Esophagus muscularis mucosa (tissue), 4 donors: Measurements from ENCODE around the gene PIP4P1. TPM values are rescaled to one million over a fixed set of nuclear protein-coding genes. Genes with fewer than 3 reads are reported as not detected.

Experiments used
- DNase-seq: peaks from one replicate; pipeline ENCODE4 v3.0.0-alpha.2; 2017; ENCODE audit errors: extremely low spot score
- H3K27ac ChIP-seq, 4 donors: fragments of 200-600 bp; sonication (generic); replicated peaks in 1 of 4; 1 replicate in 3 of 4; 2 replicates in 1 of 4; pipeline ENCODE4 v1.5.1; 2016 to 2019; ENCODE audit warnings: mild to moderate bottlenecking in 1 of 4
- H3K27me3 ChIP-seq, 4 donors: fragments of 200-600 bp; sonication (generic); one replicate each; pipeline versions ENCODE4 v1.5.1 to v1.6.0; 2016 to 2019
- H3K36me3 ChIP-seq, 4 donors: fragments of 200-600 bp; sonication (generic); one replicate each; pipeline ENCODE4 v1.5.1; 2016 to 2019
- H3K4me1 ChIP-seq, 4 donors: fragments of 200-600 bp; sonication (generic); one replicate each; pipeline ENCODE4 v1.5.1; 2016 to 2019
- H3K4me3 ChIP-seq, 4 donors: fragments of 200-600 bp; sonication (generic); 1 replicate in 2 of 4; 2 replicates in 2 of 4; pipeline ENCODE4 v1.5.1; 2016 to 2019; ENCODE audit warnings: mild to moderate bottlenecking in 4 of 4, moderate library complexity in 1 of 4
- H3K9me3 ChIP-seq, 4 donors: fragments of 200-600 bp; sonication (generic); 1 replicate in 3 of 4; 2 replicates in 1 of 4; pipeline ENCODE4 v1.5.1; 2016 to 2019
- CTCF ChIP-seq, 3 experiments: fragments of 200-600 bp in 2 of 3; fragments of 450-650 bp in 1 of 3; sonication (generic) in 2 of 3; IDR thresholded peaks; one replicate each; pipeline ENCODE4 v1.5.1; 2017 to 2019; ENCODE audit warnings: antibody characterized with exemption in 3 of 3, mild to moderate bottlenecking in 2 of 3, moderate library complexity in 1 of 3
- EP300 ChIP-seq: sonication (generic); formaldehyde crosslinking; IDR thresholded peaks from one replicate; pipeline ENCODE4 v1.6.1; 2017; ENCODE audit warnings: antibody characterized with exemption
- POLR2A ChIP-seq: fragments of 450-650 bp; IDR thresholded peaks from one replicate; pipeline ENCODE4 v1.6.1; 2017; ENCODE audit warnings: antibody characterized with exemption, moderate library complexity, mild to moderate bottlenecking, low read depth
- POLR2AphosphoS5 ChIP-seq, 2 donors: sonication (generic); formaldehyde crosslinking; IDR thresholded peaks; one replicate each; pipeline ENCODE4 v1.6.1; 2017; ENCODE audit warnings: antibody characterized with exemption in 2 of 2
- WGBS: methylation state at CpG from one replicate; pipeline ENCODE4 v1.1.5; 2018; 5-methylcytosine and 5-hydroxymethylcytosine counted together
- intact Hi-C: fragments of 100-400 bp; cut with DNase I; formaldehyde crosslinking; loops from one replicate; pipeline ENCODE4 v1.15.1; 2023
- total RNA-seq, 4 donors: library from RNA; depleted of rRNA; stranded (reverse); fragments of >200 nt; gene quantifications; one replicate each; pipeline versions ENCODE4 v1.1.0 to v1.2.1, GENCODE V29; 2016

Gene PIP4P1
- total RNA-seq, 4 donors from 2014 or later: 18.7 to 27.9 (median 24.5) TPM

DNA sequence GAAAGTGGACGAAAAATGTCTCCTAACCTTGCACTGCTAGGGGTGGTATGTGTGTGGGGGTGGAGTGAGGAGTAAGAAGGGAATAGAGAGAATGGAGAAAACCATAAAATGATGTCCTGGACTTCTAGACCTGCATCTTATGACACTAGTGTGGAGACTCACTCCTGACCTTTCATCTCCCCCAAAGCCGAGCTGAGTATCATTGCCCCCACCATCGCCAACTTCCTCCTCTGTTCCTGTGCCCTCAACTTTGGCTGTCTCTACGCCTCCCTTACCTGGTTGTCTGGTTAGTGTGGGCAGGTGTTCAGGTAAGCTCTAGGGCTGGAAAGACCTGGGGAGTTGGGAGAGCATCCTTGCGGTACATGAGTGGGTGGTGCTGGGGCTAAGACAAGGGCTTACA lies 20.8 kb downstream of the PIP4P1 start:
- 92% methylated on average over 5 of the region's 5 CpGs for WGBS
- H3K4me1 ChIP-seq: peaks cover 0 to 11% (median 6%) of the 10 kb centered on the region in 4 donors
- DNase-seq: no peak
- TF ChIP-seq POLR2A: no peak
- no peak for TF ChIP-seq CTCF (IDR thresholded peaks at IDR 0.05)
- TF ChIP-seq POLR2AphosphoS5 (IDR thresholded peaks at IDR 0.05): no peak
- TF ChIP-seq EP300: no peak
- intact Hi-C loops: no loop called here
- H3K27ac ChIP-seq: no peak overlapping the region
- H3K9me3 ChIP-seq: no peaks in the 10 kb centered on the region
- peaks cover 0 to 9% (median 2%) of the 10 kb centered on the region in 4 donors for H3K36me3 ChIP-seq
- no peak overlapping the region for H3K4me3 ChIP-seq
- H3K27me3 ChIP-seq: peaks cover 0 to 20% (median 0%) of the 10 kb centered on the region in 4 donors

DNA sequence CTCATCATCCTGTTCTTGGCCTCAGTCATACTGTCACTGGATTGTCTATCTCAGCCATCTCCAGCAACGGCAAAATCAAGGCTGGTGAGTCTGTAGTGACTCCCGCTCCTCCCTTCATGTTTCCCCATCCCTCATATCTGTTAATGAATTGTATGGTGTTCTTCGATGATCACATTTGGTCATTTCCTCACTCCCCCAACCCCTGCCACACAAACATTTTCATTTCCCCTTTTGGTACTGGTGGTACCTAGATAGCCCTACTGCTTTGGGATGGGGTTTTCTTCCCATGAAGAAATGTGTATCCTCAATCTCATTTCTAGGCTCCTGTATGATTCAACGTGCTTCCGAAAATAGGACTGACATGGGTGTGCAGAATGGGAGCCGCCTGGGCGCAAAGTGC lies 22.6 kb downstream of the PIP4P1 start:
- intact Hi-C loops: no loop called here
- no peak for DNase-seq
- H3K4me3 ChIP-seq: no peak overlapping the region
- peaks cover 10 to 27% (median 19%) of the 10 kb centered on the region in 4 donors for H3K4me1 ChIP-seq
- H3K9me3 ChIP-seq: no peaks in the 10 kb centered on the region
- no peak overlapping the region for H3K27ac ChIP-seq
- TF ChIP-seq POLR2A (no peak), POLR2AphosphoS5 (IDR thresholded peaks at IDR 0.05) (no peak), CTCF (IDR thresholded peaks at IDR 0.05) (no peak), EP300 (no peak)
- H3K36me3 ChIP-seq: no peaks in the 10 kb centered on the region
- peaks cover 0 to 24% (median 0%) of the 10 kb centered on the region in 4 donors for H3K27me3 ChIP-seq
- WGBS: 93% methylated on average over 7 of the region's 7 CpGs

DNA sequence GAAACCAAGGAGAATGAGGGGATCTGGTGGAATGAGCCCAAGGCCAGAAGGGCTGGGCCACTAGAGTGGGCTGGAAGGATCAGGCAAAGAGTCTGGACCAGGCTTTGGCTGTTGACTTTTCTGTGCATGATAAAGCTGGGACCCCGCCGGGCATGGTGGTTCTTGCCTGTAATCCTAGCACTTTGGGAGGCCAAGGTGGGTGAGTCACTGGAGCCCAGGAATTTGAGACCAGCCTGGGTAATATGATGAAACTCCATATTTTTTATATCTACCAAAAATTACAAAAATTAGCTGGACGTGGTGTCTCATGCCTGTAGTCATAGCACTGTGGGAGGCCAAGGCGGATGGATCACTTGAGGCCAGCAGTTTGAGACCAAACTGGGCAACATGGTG lies 24.9 kb downstream of the PIP4P1 start:
- no peak for DNase-seq
- Histone ChIP-seq H3K9me3 (no peaks in the 10 kb centered on the region), H3K4me3 (no peak overlapping the region), H3K36me3 (no peaks in the 10 kb centered on the region), H3K27ac (peak overlapping the region in 1 of 4 donors; percentile 82), H3K27me3 (peaks cover 0 to 24% (median 0%) of the 10 kb centered on the region in 4 donors), H3K4me1 (peaks cover 10 to 29% (median 18%) of the 10 kb centered on the region in 4 donors)
- intact Hi-C loops: no loop called here
- WGBS: 92% methylated on average over 4 of the region's 4 CpGs
- no peak for TF ChIP-seq CTCF (IDR thresholded peaks at IDR 0.05)

- 81% methylated on average over 14 of the region's 17 CpGs for WGBS
- peak within 1 kb of the TSS; percentile 45 to 54 (median 47) for H3K4me3 ChIP-seq
- H3K9me3 ChIP-seq: no peaks in the 10 kb centered on the region
- TF ChIP-seq CTCF (IDR thresholded peaks at IDR 0.05) (no peak), POLR2AphosphoS5 (IDR thresholded peaks at IDR 0.05) (no peak), POLR2A (no peak), EP300 (no peak)
- no peaks in the 10 kb centered on the region for H3K36me3 ChIP-seq
- H3K27me3 ChIP-seq: peaks cover 0 to 24% (median 0%) of the 10 kb centered on the region in 4 donors
- peaks cover 10 to 29% (median 18%) of the 10 kb centered on the region in 4 donors for H3K4me1 ChIP-seq
- no peak for DNase-seq
- peak within 1 kb of the TSS; percentile 63 to 82 (median 73) for H3K27ac ChIP-seq
- intact Hi-C loops: no loop called here
Observed at GRCh38 chr14:20435582-20436362, 25.5 kb downstream of the PIP4P1 start, which contains the start of gene KLHL33. KLHL33 (minus strand) TSS chr14:20436166; CDS start chr14:20435811, 355 bp downstream.
